Panc1 (cell line): Measurements from ENCODE around the gene PTGIS. TPM values are rescaled to one million over a fixed set of nuclear protein-coding genes. Genes with fewer than 3 reads are reported as not detected.

Experiments used
- ATAC-seq: fragments of 200-7000 bp; cut with Tn5 transposase; 2 replicates; pipeline ENCODE4 v1.9.1; 2020; ENCODE audit warnings: mild to moderate bottlenecking, moderate library complexity
- BruUV-seq: library from RNA; stranded (reverse); fragments of 400-500 nt; replicated peaks from 2 replicates; lab custom pipeline; 2021; lab: Mats Ljungman, UMichigan
- CTCF ChIA-PET: fragments of 300-600 bp; sonication (Branson Sonifier 250); formaldehyde crosslinking; loops from one replicate; lab custom pipeline; 2022; ENCODE audit warnings: antibody characterized with exemption; lab: Charles Lee
- POLR2A ChIA-PET: fragments of 300-600 bp; sonication (Branson Sonifier 250); formaldehyde crosslinking; loops from one replicate; lab custom pipeline; 2022; ENCODE audit warnings: antibody characterized with exemption; lab: Charles Lee
- DNase-seq: peaks from one replicate; pipeline ENCODE4 v3.0.0-alpha.2; 2010; ENCODE audit warnings: low read depth, low spot score
- H3K27ac ChIP-seq: 2 replicates; pipeline ENCODE4 v1.5.1; 2011; ENCODE audit warnings: mild to moderate bottlenecking, low read length, inconsistent platforms
- H3K27me3 ChIP-seq: fragments of 200-500 bp; sonication (Bioruptor generic); 2 replicates; pipeline ENCODE4 v1.6.0; 2014; ENCODE audit warnings: low read length, inconsistent platforms; ENCODE audit not compliant: control insufficient read depth, insufficient read depth
- H3K36me3 ChIP-seq: fragments of 200-500 bp; sonication (Bioruptor generic); 2 replicates; pipeline ENCODE4 v1.5.1; 2014; ENCODE audit warnings: inconsistent platforms, mild to moderate bottlenecking, low read length, moderate library complexity; ENCODE audit not compliant: control insufficient read depth, insufficient read depth
- H3K4me1 ChIP-seq: 2 replicates; pipeline ENCODE4 v1.5.1; 2011; ENCODE audit warnings: inconsistent platforms, mild to moderate bottlenecking, low read length, moderate library complexity; ENCODE audit not compliant: control insufficient read depth, insufficient read depth
- H3K4me3 ChIP-seq, 2 experiments: 2 replicates each; pipeline ENCODE4 v1.5.1; 2011 to 2012; ENCODE audit warnings: low read depth in 2 of 2, low read length in 2 of 2, mild to moderate bottlenecking in 2 of 2, inconsistent platforms in 1 of 2, moderate library complexity in 1 of 2
- H3K9me3 ChIP-seq: fragments of 200-500 bp; sonication (Bioruptor generic); 2 replicates; pipeline ENCODE4 v1.5.1; 2014; ENCODE audit warnings: low read depth, mild to moderate bottlenecking, inconsistent platforms, low read length, moderate library complexity; ENCODE audit not compliant: control insufficient read depth, insufficient read depth
- CTCF ChIP-seq: fragments of 450-650 bp; IDR thresholded peaks from 2 replicates; pipeline ENCODE4 v1.5.1; 2017; ENCODE audit warnings: mild to moderate bottlenecking
- POLR2AphosphoS5 ChIP-seq: IDR thresholded peaks from 2 replicates; pipeline ENCODE4 v1.6.1; 2012; ENCODE audit warnings: mild to moderate bottlenecking, low read depth, low read length, moderate library complexity
- REST ChIP-seq, 2 experiments: IDR thresholded peaks; 2 replicates each; pipeline ENCODE4 v1.6.1; 2011 to 2012; ENCODE audit warnings: low read depth in 2 of 2, control low read depth in 1 of 2, low read length in 1 of 2, mild to moderate bottlenecking in 1 of 2, moderate library complexity in 1 of 2; ENCODE audit not compliant: insufficient read depth in 1 of 2
- SIN3A ChIP-seq: IDR thresholded peaks from 2 replicates; pipeline ENCODE4 v1.6.1; 2012; ENCODE audit warnings: low read depth, mild to moderate bottlenecking, low read length, moderate library complexity, borderline replicate concordance; ENCODE audit not compliant: insufficient read depth
- TCF7L2 ChIP-seq: IDR thresholded peaks from 2 replicates; pipeline ENCODE4 v1.6.1; 2011; ENCODE audit warnings: mild to moderate bottlenecking, low read depth, low read length, inconsistent platforms
- in situ Hi-C: cut with HindIII; loops from 2 replicates; pipeline ENCODE4 v1.10.0; 2016; ENCODE audit warnings: low sequenced_read_pairs, low pct_unique_long_range_greater_than_20kb
- intact Hi-C: fragments of 100-400 bp; cut with micrococcal nuclease; formaldehyde crosslinking; loops from one replicate; pipeline ENCODE4 v1.10.0; 2022; ENCODE audit not compliant: unreplicated experiment
- total RNA-seq: library from RNA; stranded (reverse); gene quantifications from one replicate; pipeline ENCODE4 v1.2.1, GENCODE V29; 2021; ENCODE audit not compliant: unreplicated experiment

Gene PTGIS
- total RNA-seq, 1 experiment from 2014 or later: 4.4 TPM

GRCh38 chr20:49519212-49519712 lies 48.7 kb downstream of the PTGIS start:
- intact Hi-C loops (no loop called here), in situ Hi-C loops (no loop called here)
- Histone ChIP-seq H3K9me3 (no peaks in the 10 kb centered on the region), H3K27ac (no peak overlapping the region), H3K4me3 (no peak overlapping the region), H3K4me1 (no peaks in the 10 kb centered on the region), H3K36me3 (no peaks in the 10 kb centered on the region), H3K27me3 (0 out of 2 replicates have a peak, but pooled peaks cover 2% of the 10 kb centered on the region)
- no TSS peak for BruUV-seq
- CTCF ChIA-PET: no interaction called here
- ATAC-seq (peak; percentile 26; the same call in 1 of the 2 replicates), DNase-seq (no peak)
- no peak for TF ChIP-seq TCF7L2
- no peak for TF ChIP-seq SIN3A
- TF ChIP-seq REST (IDR thresholded peaks at IDR 0.05; ENCODE audit: insufficient read depth in 1 of 2, low read depth in 2 of 2, low read length in 1 of 2): no peak
- no peak for TF ChIP-seq CTCF
- TF ChIP-seq POLR2AphosphoS5: no peak
- POLR2A ChIA-PET: interaction anchor here (0.7 kb wide), 1 partner anchor 78 kb away, joined by 5 read pairs; no protein-coding TSS in a partner anchor

GRCh38 chr20:49518576-49518975 lies 49.4 kb downstream of the PTGIS start:
- POLR2A ChIA-PET: interaction anchor here (0.7 kb wide), 1 partner anchor 77 kb away, joined by 5 read pairs; no protein-coding TSS in a partner anchor
- no peak for TF ChIP-seq CTCF
- TF ChIP-seq REST (IDR thresholded peaks at IDR 0.05; ENCODE audit: insufficient read depth in 1 of 2, low read depth in 2 of 2, low read length in 1 of 2): no peak
- TF ChIP-seq TCF7L2: no peak
- no peak for TF ChIP-seq SIN3A
- no peak for TF ChIP-seq POLR2AphosphoS5
- Histone ChIP-seq H3K27ac (no peak overlapping the region), H3K4me1 (no peaks in the 10 kb centered on the region), H3K36me3 (no peaks in the 10 kb centered on the region), H3K4me3 (no peak overlapping the region), H3K27me3 (0 out of 2 replicates have a peak, but pooled peaks cover 2% of the 10 kb centered on the region), H3K9me3 (no peaks in the 10 kb centered on the region)
- CTCF ChIA-PET: interaction anchor here (0.7 kb wide), 1 partner anchor 52 kb away, joined by 3 read pairs; no protein-coding TSS in a partner anchor
- no TSS peak for BruUV-seq
- in situ Hi-C loops: no loop called here
- DNase-seq: no peak
- ATAC-seq: no peak
- intact Hi-C loops: no loop called here
